ENCODE data around the gene AXIN1. TPM values are rescaled to one million over a fixed set of nuclear protein-coding genes. Genes with fewer than 3 reads are reported as not detected.
"Not testable (repeated sequence)": the region's sequence is repeated elsewhere in the genome, so short reads cannot be mapped to it uniquely, and the experiment has no call there.

The AXIN1 gene
- total and polyA plus RNA-seq, 9 donors = 3.7 to 27.2 (median 23.0) TPM

DNA sequence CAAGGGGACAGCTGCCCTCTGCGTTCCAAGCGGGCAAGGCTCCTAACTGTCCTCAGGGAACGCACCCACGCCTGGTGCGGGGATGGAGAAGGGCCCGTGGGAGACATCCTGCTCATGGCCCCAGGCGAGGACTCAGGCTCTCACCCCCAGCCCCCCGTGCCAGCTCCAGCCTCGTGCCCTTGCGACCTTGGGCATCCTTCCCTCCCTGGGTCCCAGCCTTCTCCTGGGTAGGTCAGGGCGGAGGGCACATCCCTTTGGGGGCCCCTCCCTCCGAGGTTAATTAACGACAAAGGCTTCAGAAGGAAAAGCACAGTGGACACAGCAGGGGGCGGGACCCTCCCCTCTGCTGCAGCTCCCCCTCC lies 26.3 kb upstream of the AXIN1 start:
- intact Hi-C loops (cut with DNase I) = no loop called here
- TF ChIP-seq, protein P1, sequence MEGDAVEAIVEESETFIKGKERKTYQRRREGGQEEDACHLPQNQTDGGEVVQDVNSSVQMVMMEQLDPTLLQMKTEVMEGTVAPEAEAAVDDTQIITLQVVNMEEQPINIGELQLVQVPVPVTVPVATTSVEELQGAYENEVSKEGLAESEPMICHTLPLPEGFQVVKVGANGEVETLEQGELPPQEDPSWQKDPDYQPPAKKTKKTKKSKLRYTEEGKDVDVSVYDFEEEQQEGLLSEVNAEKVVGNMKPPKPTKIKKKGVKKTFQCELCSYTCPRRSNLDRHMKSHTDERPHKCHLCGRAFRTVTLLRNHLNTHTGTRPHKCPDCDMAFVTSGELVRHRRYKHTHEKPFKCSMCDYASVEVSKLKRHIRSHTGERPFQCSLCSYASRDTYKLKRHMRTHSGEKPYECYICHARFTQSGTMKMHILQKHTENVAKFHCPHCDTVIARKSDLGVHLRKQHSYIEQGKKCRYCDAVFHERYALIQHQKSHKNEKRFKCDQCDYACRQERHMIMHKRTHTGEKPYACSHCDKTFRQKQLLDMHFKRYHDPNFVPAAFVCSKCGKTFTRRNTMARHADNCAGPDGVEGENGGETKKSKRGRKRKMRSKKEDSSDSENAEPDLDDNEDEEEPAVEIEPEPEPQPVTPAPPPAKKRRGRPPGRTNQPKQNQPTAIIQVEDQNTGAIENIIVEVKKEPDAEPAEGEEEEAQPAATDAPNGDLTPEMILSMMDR (IDR thresholded peaks at IDR 0.05) = no peak
- TF ChIP-seq EP300 (IDR thresholded peaks at IDR 0.05) = no peak
- TF ChIP-seq POLR2A (IDR thresholded peaks at IDR 0.05) = no peak
- Histone ChIP-seq H3K4me3 (no peak overlapping the region), H3K36me3 (no peaks in the 10 kb centered on the region), H3K4me1 (ENCODE audit: insufficient read depth) (peaks cover 4% of the 10 kb centered on the region), H3K27ac (no peak overlapping the region), H3K27me3 (no peaks in the 10 kb centered on the region), H3K9me3 (no peaks in the 10 kb centered on the region)
- WGBS, 3 donors = 63 to 69% (median 67%) methylated on average over 11 to 14 of the region's 14 CpGs
- DNase-seq = peak in 1 of 5 donors; percentile 39

DNA sequence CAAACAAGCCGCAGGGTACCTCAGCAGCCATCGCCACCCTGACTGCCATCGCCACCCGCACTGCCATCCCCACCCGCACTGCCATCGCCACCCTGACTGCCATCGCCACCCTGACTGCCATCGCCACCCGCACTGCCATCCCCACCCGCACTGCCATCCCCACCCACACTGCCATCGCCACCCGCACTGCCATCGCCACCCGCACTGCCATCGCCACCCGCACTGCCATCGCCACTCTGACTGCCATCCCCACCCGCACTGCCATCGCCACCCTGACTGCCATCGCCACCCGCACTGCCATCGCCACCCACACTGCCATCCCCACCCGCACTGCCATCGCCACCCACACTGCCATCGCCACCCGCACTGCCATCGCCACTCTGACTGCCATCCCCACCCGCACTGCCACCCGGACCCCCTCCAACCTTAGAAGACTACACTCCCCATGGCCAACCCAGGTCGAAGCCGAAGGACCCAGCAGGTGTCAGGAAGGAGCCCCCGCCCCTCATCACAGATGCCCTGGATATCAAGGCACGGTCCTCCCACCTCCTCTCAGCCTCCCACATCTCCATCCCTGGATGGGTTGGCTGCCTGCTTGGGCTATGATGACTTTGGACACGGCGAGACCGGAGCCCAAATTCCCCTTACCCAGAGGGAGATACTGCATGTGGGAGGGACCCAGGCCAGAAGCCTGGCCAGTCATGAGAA lies 25.7 kb upstream of the AXIN1 start:
- 82 to 89% (median 85%) methylated on average over 30 to 36 of the region's 36 CpGs for WGBS, 3 donors
- H3K4me3 ChIP-seq; H3K9me3 ChIP-seq; H3K36me3 ChIP-seq; intact Hi-C loops (cut with DNase I); H3K27me3 ChIP-seq; DNase-seq; H3K27ac ChIP-seq; H3K4me1 ChIP-seq (ENCODE audit: insufficient read depth): not testable (repeated sequence)

DNA sequence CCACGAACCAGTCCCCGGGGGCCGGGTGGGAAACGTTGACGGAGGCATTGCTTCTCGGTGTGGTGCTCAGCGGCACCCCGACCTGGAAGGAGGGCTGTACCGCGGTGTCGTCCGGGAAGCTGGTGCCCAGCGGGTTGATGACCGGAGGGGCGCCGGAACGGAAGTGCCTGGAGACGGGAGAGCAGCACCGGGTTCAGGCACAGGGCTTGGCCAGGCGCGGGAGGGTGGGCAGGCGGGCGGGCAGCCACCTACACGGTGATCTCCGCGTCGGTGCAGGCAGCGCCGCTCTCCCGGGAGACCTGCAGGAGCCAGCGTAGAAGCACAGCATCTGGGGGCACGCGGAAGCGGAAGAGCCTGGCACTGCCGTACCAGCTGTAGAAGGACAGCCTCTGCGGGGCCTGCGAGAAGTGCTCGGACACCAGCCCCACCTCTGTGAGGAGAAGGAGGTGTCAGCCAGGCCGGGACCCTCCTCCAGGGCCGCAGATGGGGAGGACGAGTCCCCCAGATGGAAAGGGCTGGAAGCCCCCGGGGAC lies 25.0 kb upstream of the AXIN1 start:
- WGBS, 3 donors = 82 to 84% (median 84%) methylated on average over 39 to 42 of the region's 42 CpGs
- intact Hi-C loops (cut with DNase I) = no loop called here
- no peaks in the 10 kb centered on the region for H3K27me3 ChIP-seq
- TF ChIP-seq EP300 (IDR thresholded peaks at IDR 0.05) (no peak), POLR2A (IDR thresholded peaks at IDR 0.05) (no peak)
- TF ChIP-seq, protein P1 (IDR thresholded peaks at IDR 0.05) = no peak
- DNase-seq = peak in 1 of 5 donors; percentile 31
- no peaks in the 10 kb centered on the region for H3K36me3 ChIP-seq
- H3K27ac ChIP-seq = no peak overlapping the region
- H3K4me1 ChIP-seq (ENCODE audit: insufficient read depth) = peaks cover 4% of the 10 kb centered on the region
- no peaks in the 10 kb centered on the region for H3K9me3 ChIP-seq
- no peak overlapping the region for H3K4me3 ChIP-seq

DNA sequence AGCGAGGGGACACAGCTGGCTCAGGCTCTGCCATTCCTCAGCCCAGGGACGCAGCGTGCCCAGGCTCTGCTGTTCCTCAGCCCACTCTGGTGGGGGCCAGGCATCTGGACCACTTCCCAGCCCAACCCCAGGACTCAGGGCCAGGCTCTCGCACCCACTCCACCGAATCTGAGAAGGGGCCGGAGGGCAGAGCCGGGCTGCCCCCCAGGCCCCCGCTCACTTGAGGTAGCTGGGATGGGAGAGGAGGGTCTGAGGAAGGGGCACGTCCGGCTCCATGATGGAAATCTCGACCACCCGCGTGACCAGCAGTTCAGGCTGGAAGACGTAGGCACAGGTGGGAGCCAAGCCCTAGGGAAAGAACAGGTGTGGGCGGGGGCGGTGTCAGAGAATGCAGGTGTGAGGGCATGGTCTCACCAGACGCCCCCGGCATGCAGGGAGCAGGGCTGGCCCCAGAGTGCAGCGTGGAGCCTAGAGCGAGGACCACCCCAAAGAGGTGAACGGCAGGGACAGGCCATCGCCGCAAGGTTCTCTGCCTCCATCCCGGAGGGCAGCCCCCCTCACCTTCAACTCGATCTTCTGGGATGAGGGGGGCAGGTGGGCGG lies 24.4 kb upstream of the AXIN1 start:
- no peaks in the 10 kb centered on the region for H3K36me3 ChIP-seq
- intact Hi-C loops (cut with DNase I) = no loop called here

More for the DNA sequence above, 24.4 kb upstream of the AXIN1 start:
- Histone ChIP-seq H3K9me3 (no peaks in the 10 kb centered on the region), H3K27me3 (no peaks in the 10 kb centered on the region), H3K4me1 (ENCODE audit: insufficient read depth) (peaks cover 4% of the 10 kb centered on the region), H3K4me3 (no peak overlapping the region), H3K27ac (no peak overlapping the region)
- TF ChIP-seq POLR2A (IDR thresholded peaks at IDR 0.05) = no peak
- no peak for TF ChIP-seq EP300 (IDR thresholded peaks at IDR 0.05)
- TF ChIP-seq, protein P1 (IDR thresholded peaks at IDR 0.05) = no peak
- peak in 1 of 5 donors; percentile 25 for DNase-seq
- WGBS, 3 donors = 90 to 92% (median 91%) methylated on average over 25 to 26 of the region's 26 CpGs
